ENCODE results near the gene HLCS. TPM values are rescaled to one million over a fixed set of nuclear protein-coding genes. Genes with fewer than 3 reads are reported as not detected.

The HLCS gene
- total and polyA plus RNA-seq, 2 donors (not counting 3 experiments of a cell fraction or from before 2014, with no cell fraction given): 6.7 to 17.2 TPM

DNA sequence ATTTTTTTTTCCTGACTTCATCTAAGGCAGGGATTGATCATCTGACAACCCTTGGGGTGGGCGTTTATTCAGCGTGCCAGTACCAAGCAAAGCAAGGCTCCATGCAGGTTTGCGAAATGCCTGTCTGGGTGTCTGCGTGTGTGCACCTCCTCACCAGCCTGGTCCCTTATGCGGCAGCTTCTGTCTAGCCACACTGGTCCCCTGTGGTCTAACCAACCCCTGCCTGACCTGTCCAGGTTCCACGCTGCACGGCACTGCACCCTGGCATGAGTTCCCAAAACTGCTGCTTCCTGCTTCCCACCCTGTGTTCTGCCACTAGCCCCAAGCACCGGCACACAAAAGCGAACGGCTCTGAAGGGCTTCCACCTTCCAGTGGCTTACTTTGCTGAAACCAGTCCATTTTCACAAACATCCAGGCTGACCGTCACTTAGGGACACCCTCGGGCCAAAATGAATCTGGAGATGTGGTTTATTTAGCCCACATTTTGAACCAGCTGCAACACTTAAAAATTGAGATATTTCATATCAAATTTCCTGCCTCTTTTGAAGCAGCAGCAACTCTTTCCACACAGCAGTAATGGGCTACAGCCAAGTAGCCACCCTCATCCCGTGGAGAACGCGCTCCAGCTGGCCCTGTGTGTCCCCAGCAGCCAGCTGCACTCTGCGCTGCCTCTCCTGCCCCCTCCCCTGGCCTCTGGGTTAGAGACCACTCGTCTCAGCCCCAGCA lies 55.7 kb downstream of the HLCS start:
- Histone ChIP-seq H2AFZ (ENCODE audit: low read depth, low read length) (no peak overlapping the region), H3K79me2 (ENCODE audit: control insufficient read depth, insufficient read depth, low read length) (no peaks in the 10 kb centered on the region), H3K4me1 (ENCODE audit: control insufficient read depth, extremely low read depth, insufficient read depth, low read length) (peaks cover 6% of the 10 kb centered on the region), H3K27ac (ENCODE audit: insufficient read depth, low read depth, low read length) (peak overlapping the region; percentile 99), H4K20me1 (replicated peaks; ENCODE audit: control insufficient read depth, extremely low read depth, insufficient read depth, low read length) (no peaks in the 10 kb centered on the region), H3K36me3 (ENCODE audit: control insufficient read depth in 2 of 2, extremely low read depth in 1 of 2, insufficient read depth in 2 of 2, low read length in 2 of 2) (no peaks in the 10 kb centered on the region), H3K9ac (replicated peaks; ENCODE audit: extremely low read depth, insufficient read depth, low read length) (peak overlapping the region; percentile 28), H3K4me3 (replicated peaks in 1 of 3; ENCODE audit: insufficient read depth in 1 of 3, low read depth in 1 of 3, low read length in 3 of 3) (no peak overlapping the region), H3K27me3 (ENCODE audit: control insufficient read depth in 2 of 2, insufficient read depth in 2 of 2, low read length in 2 of 2) (no peaks in the 10 kb centered on the region), H3K4me2 (ENCODE audit: insufficient read depth, low read length) (no peak overlapping the region), H3K9me3 (replicated peaks; ENCODE audit: control insufficient read depth, insufficient read depth, low read length) (no peaks in the 10 kb centered on the region), H3K9me1 (replicated peaks; ENCODE audit: control insufficient read depth, extremely low read depth, insufficient read depth, low read length) (no peaks in the 10 kb centered on the region)
- dilution Hi-C loops (cut with MboI; ENCODE audit: extremely low pct_ligation_motif_present, low sequenced_read_pairs): no loop called here
- DNase-seq (ENCODE audit: low read depth, low spot score): no peak
- no TSS peak for BruUV-seq (replicated peaks)
- CTCF ChIA-PET: interaction anchor here (1.9 kb wide), 1 partner anchor 163 kb away, joined by 4 read pairs; no protein-coding TSS in a partner anchor
- intact Hi-C loops (cut with micrococcal nuclease): loop anchor here (1.0 kb wide), 1 partner anchor 49 kb away; no protein-coding TSS in a partner anchor
- peak; percentile 4 for FAIRE-seq
- TF ChIP-seq EZH2 (IDR thresholded peaks at IDR 0.05; ENCODE audit: borderline replicate concordance, low read depth, low read length, severe bottlenecking) (no peak), POLR2AphosphoS5 (IDR thresholded peaks at IDR 0.05; ENCODE audit: insufficient read depth, low read depth, low read length) (no peak), FOS (IDR thresholded peaks at IDR 0.05; ENCODE audit: borderline replicate concordance, insufficient read depth, low read length) (no peak), JUN (IDR thresholded peaks at IDR 0.05; ENCODE audit: borderline replicate concordance, insufficient read depth, insufficient read length, low read depth) (no peak), POLR2A (IDR thresholded peaks at IDR 0.05; ENCODE audit: low read depth, low read length) (no peak), GATA2 (IDR thresholded peaks at IDR 0.05; ENCODE audit: insufficient read depth, insufficient read length, low read depth, low read length) (no peak), MYC (IDR thresholded peaks at IDR 0.05; ENCODE audit: low read depth, low read length) (no peak)
- TF ChIP-seq, protein P1, sequence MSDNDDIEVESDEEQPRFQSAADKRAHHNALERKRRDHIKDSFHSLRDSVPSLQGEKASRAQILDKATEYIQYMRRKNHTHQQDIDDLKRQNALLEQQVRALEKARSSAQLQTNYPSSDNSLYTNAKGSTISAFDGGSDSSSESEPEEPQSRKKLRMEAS (IDR thresholded peaks at IDR 0.05; ENCODE audit: insufficient read depth, insufficient read length): no peak
- TF ChIP-seq, protein P2, sequence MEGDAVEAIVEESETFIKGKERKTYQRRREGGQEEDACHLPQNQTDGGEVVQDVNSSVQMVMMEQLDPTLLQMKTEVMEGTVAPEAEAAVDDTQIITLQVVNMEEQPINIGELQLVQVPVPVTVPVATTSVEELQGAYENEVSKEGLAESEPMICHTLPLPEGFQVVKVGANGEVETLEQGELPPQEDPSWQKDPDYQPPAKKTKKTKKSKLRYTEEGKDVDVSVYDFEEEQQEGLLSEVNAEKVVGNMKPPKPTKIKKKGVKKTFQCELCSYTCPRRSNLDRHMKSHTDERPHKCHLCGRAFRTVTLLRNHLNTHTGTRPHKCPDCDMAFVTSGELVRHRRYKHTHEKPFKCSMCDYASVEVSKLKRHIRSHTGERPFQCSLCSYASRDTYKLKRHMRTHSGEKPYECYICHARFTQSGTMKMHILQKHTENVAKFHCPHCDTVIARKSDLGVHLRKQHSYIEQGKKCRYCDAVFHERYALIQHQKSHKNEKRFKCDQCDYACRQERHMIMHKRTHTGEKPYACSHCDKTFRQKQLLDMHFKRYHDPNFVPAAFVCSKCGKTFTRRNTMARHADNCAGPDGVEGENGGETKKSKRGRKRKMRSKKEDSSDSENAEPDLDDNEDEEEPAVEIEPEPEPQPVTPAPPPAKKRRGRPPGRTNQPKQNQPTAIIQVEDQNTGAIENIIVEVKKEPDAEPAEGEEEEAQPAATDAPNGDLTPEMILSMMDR (IDR thresholded peaks at IDR 0.05; ENCODE audit: extremely low read depth in 1 of 2, insufficient read depth in 1 of 2, low read depth in 1 of 2, low read length in 2 of 2): no peak
- POLR2A ChIA-PET: no interaction called here

All from endothelial cell of umbilical vein (primary cell).